Measurements from ENCODE around the gene RCAN3.

Gene RCAN3

GRCh38 chr1:24551960-24552571 is 49.4 kb downstream of the RCAN3 start:
- no peak for TF ChIP-seq JUND (IDR thresholded peaks at IDR 0.05; ENCODE audit: low read depth)
- DNase-seq (ENCODE audit: low read depth in 1 of 2, low spot score in 1 of 2), result no peak
- in situ Hi-C loops (cut with HindIII; ENCODE audit: low pct_unique_long_range_greater_than_20kb, low sequenced_read_pairs), result no loop called here

GRCh38 chr1:24553931-24554330 is 51.3 kb downstream of the RCAN3 start:
- DNase-seq (ENCODE audit: low read depth in 1 of 2, low spot score in 1 of 2), result no peak
- TF ChIP-seq JUND (IDR thresholded peaks at IDR 0.05; ENCODE audit: low read depth), result no peak
- in situ Hi-C loops (cut with HindIII; ENCODE audit: low pct_unique_long_range_greater_than_20kb, low sequenced_read_pairs), result no loop called here

- in situ Hi-C loops (cut with HindIII; ENCODE audit: low pct_unique_long_range_greater_than_20kb, low sequenced_read_pairs), result no loop called here
- DNase-seq (ENCODE audit: low read depth in 1 of 2, low spot score in 1 of 2), result no peak
- TF ChIP-seq JUND (IDR thresholded peaks at IDR 0.05; ENCODE audit: low read depth), result no peak
These were observed 52.1 kb downstream of the RCAN3 start for GRCh38 chr1:24554714-24555113.

GRCh38 chr1:24555591-24556413 is 53.2 kb downstream of the RCAN3 start, which contains the start of gene NCMAP:
Gene NCMAP, plus strand, starts transcription at chr1:24556087. Its CDS starts 39,344 bp downstream, at chr1:24595431.
- TF ChIP-seq JUND (IDR thresholded peaks at IDR 0.05; ENCODE audit: low read depth), result no peak
- DNase-seq (ENCODE audit: low read depth in 1 of 2, low spot score in 1 of 2), result peak; percentile 57 to 60
- in situ Hi-C loops (cut with HindIII; ENCODE audit: low pct_unique_long_range_greater_than_20kb, low sequenced_read_pairs), result no loop called here

- in situ Hi-C loops (cut with HindIII; ENCODE audit: low pct_unique_long_range_greater_than_20kb, low sequenced_read_pairs), result no loop called here
- no peak for TF ChIP-seq JUND (IDR thresholded peaks at IDR 0.05; ENCODE audit: low read depth)
- no peak for DNase-seq (ENCODE audit: low read depth in 1 of 2, low spot score in 1 of 2)
These were observed 53.8 kb downstream of the RCAN3 start for GRCh38 chr1:24556414-24556795.

- in situ Hi-C loops (cut with HindIII; ENCODE audit: low pct_unique_long_range_greater_than_20kb, low sequenced_read_pairs), result no loop called here
- DNase-seq (ENCODE audit: low read depth in 1 of 2, low spot score in 1 of 2), result no peak
- TF ChIP-seq JUND (IDR thresholded peaks at IDR 0.05; ENCODE audit: low read depth), result no peak
These were observed 54.6 kb downstream of the RCAN3 start for GRCh38 chr1:24557220-24557619.

GRCh38 chr1:24557711-24558131 is 55.1 kb downstream of the RCAN3 start:
- in situ Hi-C loops (cut with HindIII; ENCODE audit: low pct_unique_long_range_greater_than_20kb, low sequenced_read_pairs), result no loop called here
- no peak for TF ChIP-seq JUND (IDR thresholded peaks at IDR 0.05; ENCODE audit: low read depth)
- no peak for DNase-seq (ENCODE audit: low read depth in 1 of 2, low spot score in 1 of 2)

GRCh38 chr1:24558455-24558854 is 55.8 kb downstream of the RCAN3 start:
- in situ Hi-C loops (cut with HindIII; ENCODE audit: low pct_unique_long_range_greater_than_20kb, low sequenced_read_pairs), result no loop called here
- no peak for TF ChIP-seq JUND (IDR thresholded peaks at IDR 0.05; ENCODE audit: low read depth)
- no peak for DNase-seq (ENCODE audit: low read depth in 1 of 2, low spot score in 1 of 2)

GRCh38 chr1:24558902-24559791 is 56.5 kb downstream of the RCAN3 start:
- in situ Hi-C loops (cut with HindIII; ENCODE audit: low pct_unique_long_range_greater_than_20kb, low sequenced_read_pairs), result no loop called here
- TF ChIP-seq JUND (IDR thresholded peaks at IDR 0.05; ENCODE audit: low read depth), result no peak
- peak; percentile 40 to 90 for DNase-seq (ENCODE audit: low read depth in 1 of 2, low spot score in 1 of 2)

- no peak for DNase-seq (ENCODE audit: low read depth in 1 of 2, low spot score in 1 of 2)
- TF ChIP-seq JUND (IDR thresholded peaks at IDR 0.05; ENCODE audit: low read depth), result no peak
- in situ Hi-C loops (cut with HindIII; ENCODE audit: low pct_unique_long_range_greater_than_20kb, low sequenced_read_pairs), result no loop called here
These were observed 57.7 kb downstream of the RCAN3 start for GRCh38 chr1:24560361-24560760.

- DNase-seq (ENCODE audit: low read depth in 1 of 2, low spot score in 1 of 2), result peak in 1 of 2 experiments; percentile 66
- in situ Hi-C loops (cut with HindIII; ENCODE audit: low pct_unique_long_range_greater_than_20kb, low sequenced_read_pairs), result no loop called here
- TF ChIP-seq JUND (IDR thresholded peaks at IDR 0.05; ENCODE audit: low read depth), result no peak
These were observed 60.0 kb downstream of the RCAN3 start for GRCh38 chr1:24562625-24563024.

GRCh38 chr1:24564695-24565094 is 62.1 kb downstream of the RCAN3 start:
- no peak for DNase-seq (ENCODE audit: low read depth in 1 of 2, low spot score in 1 of 2)
- TF ChIP-seq JUND (IDR thresholded peaks at IDR 0.05; ENCODE audit: low read depth), result no peak
- in situ Hi-C loops (cut with HindIII; ENCODE audit: low pct_unique_long_range_greater_than_20kb, low sequenced_read_pairs), result no loop called here
